HG03064 (cell line): Measurements from ENCODE around the gene OPHN1.
"Not testable (repeated sequence)": the region's sequence is repeated elsewhere in the genome, so short reads cannot be mapped to it uniquely, and the experiment has no call there.

Experiments used
- ATAC-seq: cut with Tn5 transposase; IDR thresholded peaks from one replicate; pipeline ENCODE4 v1.9.1; 2021; ENCODE audit warnings: low read depth; ENCODE audit not compliant: unreplicated experiment

The OPHN1 gene

GRCh38 chrX:68428431-68428830, 4.9 kb downstream of the OPHN1 start:
- ATAC-seq, result no peak

GRCh38 chrX:68424719-68425118, 8.6 kb downstream of the OPHN1 start:
- no peak for ATAC-seq

GRCh38 chrX:68422478-68422877, 10.8 kb downstream of the OPHN1 start:
- ATAC-seq, result no peak

GRCh38 chrX:68421636-68422035, 11.7 kb downstream of the OPHN1 start:
- no peak for ATAC-seq

GRCh38 chrX:68420559-68420958, 12.7 kb downstream of the OPHN1 start:
- ATAC-seq, result no peak

GRCh38 chrX:68419975-68420374, 13.3 kb downstream of the OPHN1 start:
- no peak for ATAC-seq

GRCh38 chrX:68417651-68418050, 15.6 kb downstream of the OPHN1 start:
- ATAC-seq, result no peak

- no peak for ATAC-seq
These were observed 16.7 kb downstream of the OPHN1 start for GRCh38 chrX:68416592-68416991.

GRCh38 chrX:68415316-68415715, 18.0 kb downstream of the OPHN1 start:
- ATAC-seq, result no peak

- ATAC-seq, result no peak
These were observed 20.0 kb downstream of the OPHN1 start for GRCh38 chrX:68413254-68413653.

GRCh38 chrX:68411729-68412128, 21.6 kb downstream of the OPHN1 start:
- no peak for ATAC-seq

GRCh38 chrX:68409194-68409593, 24.1 kb downstream of the OPHN1 start:
- ATAC-seq, result no peak

GRCh38 chrX:68403522-68403921, 29.8 kb downstream of the OPHN1 start:
- no peak for ATAC-seq

GRCh38 chrX:68403038-68403437, 30.3 kb downstream of the OPHN1 start:
- no peak for ATAC-seq

- ATAC-seq, result no peak
These were observed 31.2 kb downstream of the OPHN1 start for GRCh38 chrX:68402094-68402493.

- ATAC-seq, result no peak
These were observed 35.0 kb downstream of the OPHN1 start for GRCh38 chrX:68398291-68398690.

- ATAC-seq, result no peak
These were observed 36.3 kb downstream of the OPHN1 start for GRCh38 chrX:68396953-68397352.

GRCh38 chrX:68389419-68389960, 43.8 kb downstream of the OPHN1 start:
- not testable (repeated sequence) for ATAC-seq

GRCh38 chrX:68387776-68388175, 45.5 kb downstream of the OPHN1 start:
- no peak for ATAC-seq

- no peak for ATAC-seq
These were observed 49.8 kb downstream of the OPHN1 start for GRCh38 chrX:68383540-68383939.

GRCh38 chrX:68377579-68377978, 55.7 kb downstream of the OPHN1 start:
- ATAC-seq, result not testable (repeated sequence)

- no peak for ATAC-seq
These were observed 56.9 kb downstream of the OPHN1 start for GRCh38 chrX:68376373-68376772.

GRCh38 chrX:68375803-68376202, 57.5 kb downstream of the OPHN1 start:
- ATAC-seq, result no peak
